ENCODE results near the gene PRSS12.
A peak's percentile ranks its signal among the peaks of the same experiment; 100 is the strongest.

DNA sequence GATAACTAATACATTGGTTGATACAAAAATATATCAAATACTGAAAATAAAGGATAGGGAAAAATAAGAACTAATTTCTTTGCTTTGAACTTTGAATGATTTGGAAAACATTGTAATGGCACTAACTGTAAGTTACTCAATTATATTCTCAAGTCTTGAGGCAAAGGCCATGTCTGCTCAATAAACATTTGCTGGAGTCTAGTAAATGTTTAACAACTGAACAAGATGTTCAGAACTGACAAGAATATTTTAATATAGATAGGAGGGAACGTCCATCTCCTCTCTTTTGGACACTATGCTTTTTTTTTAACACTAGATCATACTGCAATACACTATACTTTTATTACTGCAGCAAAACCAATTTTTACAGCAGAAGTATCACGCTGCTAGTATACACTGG lies 76.2 kb downstream of the PRSS12 start:
- TF ChIP-seq CTCF (IDR thresholded peaks at IDR 0.05) (no peak), POLR2AphosphoS5 (IDR thresholded peaks at IDR 0.05) (peak; percentile 46), POLR2A (IDR thresholded peaks at IDR 0.05) (no peak)
